Fibroblast of pulmonary artery (primary cell): Measurements from ENCODE around the gene NRARP.

Experiments used
- DNase-seq: peaks from one replicate; pipeline ENCODE4 v3.0.0-alpha.2; 2010; ENCODE audit warnings: low read depth
- H3K4me3 ChIP-seq: replicated peaks from 2 replicates; pipeline ENCODE4 v1.5.1; 2011; ENCODE audit warnings: low read depth, mild to moderate bottlenecking, control low read depth, low read length, moderate library complexity
- CTCF ChIP-seq: IDR thresholded peaks from 2 replicates; pipeline ENCODE4 v1.5.1; 2011; ENCODE audit warnings: mild to moderate bottlenecking, control low read depth, low read length, inconsistent platforms; ENCODE audit errors: missing control alignments

NRARP gene

GRCh38 chr9:137306066-137306849 lies 4.2 kb upstream of the NRARP start:
- no peak for DNase-seq
- no peak overlapping the region for H3K4me3 ChIP-seq

GRCh38 chr9:137305798-137306065 lies 3.7 kb upstream of the NRARP start:
- no peak overlapping the region for H3K4me3 ChIP-seq
- DNase-seq = no peak
- TF ChIP-seq CTCF = no peak

More at GRCh38 chr9:137306066-137306849, 4.2 kb upstream of the NRARP start:
- no peak for TF ChIP-seq CTCF

- TF ChIP-seq CTCF = no peak
- no peak overlapping the region for H3K4me3 ChIP-seq
- DNase-seq = no peak
Observed at GRCh38 chr9:137305060-137305797, 3.2 kb upstream of the NRARP start.

GRCh38 chr9:137304383-137305059 lies 2.5 kb upstream of the NRARP start:
- no peak overlapping the region for H3K4me3 ChIP-seq
- TF ChIP-seq CTCF = peak; percentile 25
- DNase-seq = peak; percentile 25

GRCh38 chr9:137303893-137304382 lies 1.9 kb upstream of the NRARP start:
- no peak overlapping the region for H3K4me3 ChIP-seq
- TF ChIP-seq CTCF = no peak
- no peak for DNase-seq

GRCh38 chr9:137303151-137303892 lies 1.3 kb upstream of the NRARP start:
- DNase-seq = no peak
- H3K4me3 ChIP-seq = no peak overlapping the region

More at GRCh38 chr9:137303151-137303892, 1.3 kb upstream of the NRARP start:
- no peak for TF ChIP-seq CTCF
